NCI-H128 (cell line): ENCODE results near the gene DNAJC15.

Source experiments
- DNase-seq: peaks from one replicate; lab custom pipeline; 2025; ENCODE audit not compliant: unreplicated experiment; lab: John Stamatoyannopoulos, UW

DNAJC15 gene

DNA sequence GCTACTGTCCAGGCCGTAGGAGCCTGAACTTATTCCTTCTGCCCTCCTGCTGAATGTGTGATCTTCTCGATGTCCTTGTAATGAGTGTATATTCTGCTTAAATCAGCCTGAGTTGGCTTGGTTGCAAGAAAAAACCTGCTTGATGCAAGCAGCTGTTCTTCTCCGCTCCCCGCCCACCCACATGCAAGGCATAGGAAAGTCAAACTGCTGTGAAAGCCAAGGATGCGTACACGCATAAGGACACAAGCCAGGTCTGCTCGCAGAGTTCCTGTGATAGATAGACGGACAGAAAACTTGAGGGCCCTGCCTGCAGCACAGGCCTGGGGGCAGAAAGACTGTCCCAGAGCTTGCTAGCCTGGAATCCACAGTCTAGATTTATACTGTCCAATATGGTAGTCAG is 101.1 kb downstream of the DNAJC15 start:
- DNase-seq, result no peak

DNA sequence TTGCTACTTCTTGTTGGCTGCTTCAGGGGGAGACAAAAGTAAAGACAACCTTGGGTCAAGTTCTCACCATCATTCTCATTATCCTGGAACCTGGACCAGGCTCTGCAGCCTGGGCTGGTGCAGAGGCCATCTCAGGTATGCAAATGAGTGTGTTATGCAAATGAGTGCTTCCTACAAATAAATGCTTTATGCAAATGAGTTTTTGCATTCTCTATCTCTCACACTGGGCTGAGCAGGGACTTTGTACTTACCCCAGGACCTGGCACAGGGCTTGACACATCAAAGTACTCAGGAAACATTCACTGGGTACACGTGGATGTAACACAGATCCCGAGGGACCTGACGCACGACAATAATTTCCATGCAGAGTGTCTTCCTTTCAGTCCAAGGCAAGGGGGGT is 103.0 kb downstream of the DNAJC15 start:
- DNase-seq, result no peak

- DNase-seq, result no peak
Measured at GRCh38 chr13:43127103-43127798, 103.9 kb downstream of the DNAJC15 start.

DNA sequence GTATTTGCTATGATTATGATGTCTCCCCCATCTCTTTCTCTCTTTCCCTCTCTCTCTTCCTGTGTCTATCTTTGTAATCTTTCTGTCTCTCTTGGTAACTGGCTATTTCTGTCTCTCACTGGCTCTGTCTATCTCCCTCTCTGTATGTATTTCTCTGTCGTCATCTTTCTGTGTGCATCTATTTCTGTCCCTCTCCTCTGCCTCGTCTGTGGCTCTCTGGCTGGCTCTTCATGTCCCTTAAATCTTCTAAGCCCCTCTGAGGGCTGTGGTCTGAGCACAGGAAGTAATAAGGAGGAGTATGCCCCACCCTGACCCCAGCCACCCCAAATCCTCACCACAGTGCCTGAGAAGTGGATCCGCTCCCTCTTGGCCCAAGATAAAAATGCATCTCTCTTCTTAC is 104.4 kb downstream of the DNAJC15 start:
- DNase-seq, result no peak

GRCh38 chr13:43128504-43128961 is 105.1 kb downstream of the DNAJC15 start:
- no peak for DNase-seq

GRCh38 chr13:43129066-43129465 is 105.7 kb downstream of the DNAJC15 start:
- DNase-seq, result no peak

DNA sequence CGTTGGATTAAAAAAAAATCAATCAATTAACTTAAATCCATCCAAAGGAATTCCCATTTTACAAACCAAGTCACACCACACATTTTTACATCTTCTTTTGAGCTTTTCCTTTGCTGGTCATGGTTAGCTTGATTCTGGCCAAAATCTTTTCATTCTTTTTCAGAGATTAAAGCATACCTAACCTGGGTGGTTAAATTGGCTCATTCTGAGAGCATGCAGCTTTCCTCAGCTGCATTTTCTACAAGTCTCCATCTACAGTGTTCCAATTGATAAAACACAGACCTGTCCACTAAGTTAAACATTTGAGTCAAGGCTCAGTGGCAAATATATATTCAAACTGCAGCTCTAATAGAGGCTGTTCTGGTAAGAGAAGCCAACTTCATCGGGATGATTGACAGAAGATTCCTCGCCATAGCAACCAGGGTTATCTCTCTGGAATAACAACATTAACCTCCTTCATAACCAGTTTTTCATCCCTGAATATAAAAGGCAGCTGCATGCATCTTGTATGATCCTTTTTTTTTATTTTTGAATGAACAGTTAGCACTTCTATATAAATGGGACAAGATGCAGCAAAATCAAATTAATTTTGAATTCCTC is 106.2 kb downstream of the DNAJC15 start:
- DNase-seq, result no peak

DNA sequence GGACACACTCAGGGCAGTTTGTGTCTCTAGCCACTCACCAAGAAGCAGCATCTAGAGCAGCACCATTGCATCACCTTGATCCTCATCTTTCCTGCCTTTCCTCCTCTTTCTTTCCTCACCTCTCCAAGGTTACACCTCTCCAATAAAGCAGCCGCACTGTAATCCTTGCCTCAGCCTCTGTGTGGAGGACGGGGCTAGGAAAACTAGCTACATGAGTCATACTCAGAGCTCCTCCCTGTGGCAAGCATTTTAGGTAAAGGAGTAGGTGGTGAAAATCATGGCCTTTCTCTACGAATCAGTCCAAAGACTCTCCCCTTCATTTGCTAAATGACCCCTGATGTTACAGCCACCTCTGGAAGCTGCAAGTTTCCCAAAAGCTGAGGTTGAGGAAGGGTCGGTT is 108.9 kb downstream of the DNAJC15 start:
- no peak for DNase-seq

GRCh38 chr13:43132911-43133310 is 109.5 kb downstream of the DNAJC15 start:
- DNase-seq, result peak; percentile 11

GRCh38 chr13:43133792-43134191 is 110.4 kb downstream of the DNAJC15 start:
- DNase-seq, result no peak

GRCh38 chr13:43134868-43135267 is 111.5 kb downstream of the DNAJC15 start:
- no peak for DNase-seq

GRCh38 chr13:43135516-43135915 is 112.1 kb downstream of the DNAJC15 start:
- no peak for DNase-seq

DNA sequence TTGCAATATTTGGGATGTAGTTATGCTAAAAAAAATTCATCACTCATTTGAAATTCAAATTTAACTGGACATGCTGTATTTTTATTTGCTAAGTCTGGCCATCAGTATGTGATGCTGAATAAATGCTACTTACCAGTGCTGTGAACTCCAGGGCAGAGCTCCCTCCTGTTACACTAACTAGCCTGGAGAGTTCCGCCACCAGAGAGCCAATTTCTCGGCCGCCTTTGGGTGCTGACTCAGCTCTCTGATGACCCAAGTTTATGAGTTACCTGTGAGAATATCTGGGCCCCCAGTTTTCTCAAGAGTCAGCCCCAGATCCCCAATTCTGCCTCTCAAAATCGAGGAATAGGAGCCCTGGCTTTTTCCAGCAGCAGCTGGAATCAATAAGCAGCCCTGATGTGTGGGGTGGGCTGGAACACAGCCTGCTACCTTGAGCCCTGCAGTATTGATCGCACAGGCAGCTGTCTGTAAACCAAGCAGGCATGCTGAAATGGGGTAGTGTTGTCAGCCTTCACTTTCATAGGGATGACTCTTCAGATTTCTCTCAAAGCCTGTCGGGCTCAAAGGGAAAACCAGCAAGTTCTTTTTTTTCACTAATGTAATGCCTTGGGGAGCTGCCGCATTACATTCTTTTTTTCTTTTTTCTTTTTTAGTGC is 113.7 kb downstream of the DNAJC15 start:
- no peak for DNase-seq

DNA sequence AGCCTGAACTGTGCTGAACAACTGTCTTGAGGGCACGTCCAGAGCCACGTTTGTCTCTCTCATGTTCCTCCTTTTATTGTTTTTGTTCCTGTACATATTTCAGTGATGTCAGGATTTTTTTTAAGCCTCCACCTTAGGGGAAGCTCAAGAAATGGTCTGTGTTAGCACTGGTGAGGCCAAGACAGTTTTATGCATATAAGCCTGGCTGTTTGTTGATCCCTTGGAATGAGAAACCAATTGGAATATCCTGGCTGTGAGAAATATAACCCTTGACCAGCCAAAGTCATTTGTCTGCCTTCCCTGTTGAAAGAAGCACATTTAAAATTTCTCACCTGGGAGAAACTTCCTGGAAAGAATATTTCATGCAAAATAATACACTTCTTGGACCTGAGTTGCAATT is 115.8 kb downstream of the DNAJC15 start:
- no peak for DNase-seq

GRCh38 chr13:43139921-43140320 is 116.5 kb downstream of the DNAJC15 start:
- DNase-seq, result no peak

- no peak for DNase-seq
Measured at GRCh38 chr13:43140985-43141384, 117.6 kb downstream of the DNAJC15 start.

DNA sequence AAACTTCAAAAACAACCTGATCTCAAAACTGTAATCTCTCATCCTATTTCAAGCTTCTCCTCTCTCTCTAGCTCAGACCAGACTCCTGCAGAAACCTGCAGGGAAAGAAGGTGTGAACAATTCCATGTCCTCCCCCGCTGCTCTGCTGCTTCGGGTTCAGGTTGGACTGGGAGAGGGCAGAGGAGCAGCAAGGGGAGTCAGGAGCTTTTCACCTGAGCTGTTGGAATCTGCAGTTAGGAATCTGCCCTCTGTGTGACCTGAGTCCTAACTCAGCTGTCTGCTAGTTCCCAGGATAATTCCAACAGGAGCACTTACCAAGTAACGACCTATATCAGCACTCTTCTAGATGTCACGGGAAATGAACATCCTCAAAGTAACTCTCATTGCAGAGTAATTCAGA is 118.3 kb downstream of the DNAJC15 start:
- no peak for DNase-seq

- DNase-seq, result no peak
Measured at GRCh38 chr13:43143591-43143990, 120.2 kb downstream of the DNAJC15 start.

DNA sequence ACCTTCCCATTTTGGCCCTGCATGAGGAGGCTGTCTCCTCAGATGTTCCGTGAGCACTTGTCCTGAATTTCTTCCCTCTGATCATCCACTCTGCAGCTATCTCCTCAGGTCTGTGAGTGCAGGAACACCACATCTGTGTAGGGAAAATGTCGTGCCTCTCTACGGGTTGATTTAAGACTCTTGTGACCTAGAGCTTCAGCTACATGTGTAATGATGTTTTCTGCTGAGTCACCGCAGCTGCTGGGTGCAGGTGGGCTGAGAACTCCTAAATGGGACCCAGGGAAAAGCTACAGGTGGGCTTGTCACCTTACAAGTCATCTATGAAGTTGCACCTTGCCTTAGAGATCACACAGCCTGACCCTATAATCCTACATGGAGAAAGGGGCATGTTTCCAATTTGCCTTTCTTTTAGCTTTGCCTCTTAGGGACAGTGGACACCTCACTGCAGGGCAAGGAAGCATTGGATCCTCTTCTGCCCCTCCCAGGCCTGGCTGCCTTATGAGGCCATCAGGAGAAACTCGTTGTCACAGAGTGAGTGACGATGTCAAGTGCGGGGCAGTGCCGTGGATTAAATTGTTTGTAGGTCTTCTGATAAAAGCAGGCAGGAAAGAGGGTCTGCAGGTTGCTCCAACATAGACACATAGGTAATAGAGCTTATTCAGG is 122.3 kb downstream of the DNAJC15 start:
- DNase-seq, result no peak

GRCh38 chr13:43146400-43146799 is 123.0 kb downstream of the DNAJC15 start:
- no peak for DNase-seq

GRCh38 chr13:43150369-43151207 is 127.2 kb downstream of the DNAJC15 start:
- DNase-seq, result no peak
